HepG2 (cell line): Measurements from ENCODE around the gene FMN2.

Source experiments
- CBX1 ChIP-seq: IDR thresholded peaks from one replicate; pipeline ENCODE4 v1.6.1; 2016; ENCODE audit warnings: antibody characterized with exemption, low read depth
- EZH2 ChIP-seq: conservative IDR thresholded peaks from 2 replicates; pipeline ENCODE4 v1.6.1; 2012; ENCODE audit warnings: mild to moderate bottlenecking, low read depth, low read length, moderate library complexity
- GABPA ChIP-seq, 2 experiments: IDR thresholded peaks; 2 replicates each; pipeline ENCODE4 v1.6.1; 2011 to 2016; ENCODE audit warnings: low read depth in 2 of 2, low read length in 1 of 2, missing biosample characterization in 1 of 2, missing genetic modification characterization in 1 of 2
- HOXA7 ChIP-seq: sonication (generic); formaldehyde crosslinking; IDR thresholded peaks from 2 replicates; pipeline ENCODE4 v1.8.1; 2022; ENCODE audit warnings: mild to moderate bottlenecking, missing genetic modification reagents, moderate library complexity
- NR3C1 ChIP-seq: sonication (generic); formaldehyde crosslinking; IDR thresholded peaks from 2 replicates; pipeline ENCODE4 v1.4.0; 2020; ENCODE audit warnings: missing genetic modification reagents
- POLR2A ChIP-seq, 2 experiments: IDR thresholded peaks; 2 replicates each; pipeline ENCODE4 v1.6.1; 2011; ENCODE audit warnings: low read depth in 2 of 2, low read length in 2 of 2, mild to moderate bottlenecking in 1 of 2, moderate library complexity in 1 of 2; ENCODE audit not compliant: insufficient read depth in 1 of 2
- POLR2AphosphoS5 ChIP-seq: IDR thresholded peaks from 2 replicates; pipeline ENCODE4 v1.6.1; 2012; ENCODE audit warnings: low read depth, low read length
- YEATS2 ChIP-seq: sonication (generic); formaldehyde crosslinking; IDR thresholded peaks from 2 replicates; pipeline ENCODE4 v1.4.0; 2020; ENCODE audit warnings: missing genetic modification reagents, borderline replicate concordance
- ZC3H13 ChIP-seq: sonication (generic); formaldehyde crosslinking; IDR thresholded peaks from 2 replicates; pipeline ENCODE4 v1.8.1; 2023; ENCODE audit warnings: mild to moderate bottlenecking, missing genetic modification reagents, moderate library complexity
- ZNF275 ChIP-seq: sonication (generic); formaldehyde crosslinking; IDR thresholded peaks from 2 replicates; pipeline ENCODE4 v1.8.0; 2022; ENCODE audit warnings: missing genetic modification reagents, mild to moderate bottlenecking, inconsistent platforms, borderline replicate concordance
- ZNF569 ChIP-seq: sonication (generic); formaldehyde crosslinking; IDR thresholded peaks from 2 replicates; pipeline ENCODE4 v1.5.0; 2020; ENCODE audit warnings: mild to moderate bottlenecking, missing genetic modification reagents, moderate library complexity, borderline replicate concordance
- TF ChIP-seq, protein P1 (sequence below): IDR thresholded peaks from 2 replicates; pipeline ENCODE4 v1.6.1; 2016; ENCODE audit warnings: missing compliant biosample characterization, missing genetic modification reagents, borderline replicate concordance
- TF ChIP-seq, protein P2 (sequence below): sonication (generic); formaldehyde crosslinking; IDR thresholded peaks from 2 replicates; pipeline ENCODE4 v1.9.0; 2021; ENCODE audit warnings: missing genetic modification reagents, mild to moderate bottlenecking, borderline replicate concordance

GRCh38 chr1:240466509-240466908, 374.8 kb downstream of the FMN2 start:
- no peak for TF ChIP-seq ZNF275 (CRISPR knock-in tag)
- TF ChIP-seq CBX1 = no peak
- TF ChIP-seq ZNF569 = no peak
- TF ChIP-seq NR3C1 (CRISPR knock-in tag) = no peak
- no peak for TF ChIP-seq POLR2A (IDR thresholded peaks at IDR 0.05; ENCODE audit: insufficient read depth in 1 of 2, low read depth in 2 of 2, low read length in 2 of 2)
- no peak for TF ChIP-seq HOXA7 (CRISPR knock-in tag)
- TF ChIP-seq, protein P1, sequence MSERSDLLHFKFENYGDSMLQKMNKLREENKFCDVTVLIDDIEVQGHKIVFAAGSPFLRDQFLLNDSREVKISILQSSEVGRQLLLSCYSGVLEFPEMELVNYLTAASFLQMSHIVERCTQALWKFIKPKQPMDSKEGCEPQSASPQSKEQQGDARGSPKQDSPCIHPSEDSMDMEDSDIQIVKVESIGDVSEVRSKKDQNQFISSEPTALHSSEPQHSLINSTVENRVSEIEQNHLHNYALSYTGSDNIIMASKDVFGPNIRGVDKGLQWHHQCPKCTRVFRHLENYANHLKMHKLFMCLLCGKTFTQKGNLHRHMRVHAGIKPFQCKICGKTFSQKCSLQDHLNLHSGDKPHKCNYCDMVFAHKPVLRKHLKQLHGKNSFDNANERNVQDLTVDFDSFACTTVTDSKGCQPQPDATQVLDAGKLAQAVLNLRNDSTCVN (CRISPR knock-in tag) = no peak
- no peak for TF ChIP-seq ZC3H13 (CRISPR knock-in tag)
- TF ChIP-seq POLR2AphosphoS5 = no peak
- TF ChIP-seq YEATS2 (CRISPR knock-in tag) = no peak
- no peak for TF ChIP-seq EZH2
- TF ChIP-seq, protein P2, sequence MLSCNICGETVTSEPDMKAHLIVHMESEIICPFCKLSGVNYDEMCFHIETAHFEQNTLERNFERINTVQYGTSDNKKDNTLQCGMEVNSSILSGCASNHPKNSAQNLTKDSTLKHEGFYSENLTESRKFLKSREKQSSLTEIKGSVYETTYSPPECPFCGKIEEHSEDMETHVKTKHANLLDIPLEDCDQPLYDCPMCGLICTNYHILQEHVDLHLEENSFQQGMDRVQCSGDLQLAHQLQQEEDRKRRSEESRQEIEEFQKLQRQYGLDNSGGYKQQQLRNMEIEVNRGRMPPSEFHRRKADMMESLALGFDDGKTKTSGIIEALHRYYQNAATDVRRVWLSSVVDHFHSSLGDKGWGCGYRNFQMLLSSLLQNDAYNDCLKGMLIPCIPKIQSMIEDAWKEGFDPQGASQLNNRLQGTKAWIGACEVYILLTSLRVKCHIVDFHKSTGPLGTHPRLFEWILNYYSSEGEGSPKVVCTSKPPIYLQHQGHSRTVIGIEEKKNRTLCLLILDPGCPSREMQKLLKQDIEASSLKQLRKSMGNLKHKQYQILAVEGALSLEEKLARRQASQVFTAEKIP (CRISPR knock-in tag) = no peak
- TF ChIP-seq GABPA (IDR thresholded peaks at IDR 0.05; ENCODE audit: low read depth, low read length) = no peak
- TF ChIP-seq GABPA (CRISPR knock-in tag; IDR thresholded peaks at IDR 0.05; ENCODE audit: low read depth) = no peak
